H1 (cell line): Measurements from ENCODE around the gene CDCA5.

Experiments used
- CTCF ChIP-seq, 3 experiments: IDR thresholded peaks; 1 replicate in 2 of 3; 2 replicates in 1 of 3; pipeline versions ENCODE4 v1.5.1 to v1.6.1; 2011; ENCODE audit warnings: low read length in 3 of 3, mild to moderate bottlenecking in 3 of 3, inconsistent platforms in 2 of 3, low read depth in 1 of 3, moderate library complexity in 1 of 3; ENCODE audit not compliant: insufficient read depth in 1 of 3; ENCODE audit errors: control extremely low read depth in 1 of 3
- FOSL1 ChIP-seq: IDR thresholded peaks from 2 replicates; pipeline ENCODE4 v1.6.1; 2011; ENCODE audit warnings: mild to moderate bottlenecking, low read depth, low read length, moderate library complexity; ENCODE audit not compliant: insufficient read depth
- GABPA ChIP-seq: IDR thresholded peaks from 2 replicates; pipeline ENCODE4 v1.6.1; 2011; ENCODE audit warnings: mild to moderate bottlenecking, low read length, moderate library complexity, borderline replicate concordance; ENCODE audit not compliant: insufficient read depth
- POLR2AphosphoS5 ChIP-seq: IDR thresholded peaks from 2 replicates; pipeline ENCODE4 v1.6.1; 2011; ENCODE audit warnings: low read depth, low read length
- YY1 ChIP-seq: IDR thresholded peaks from 2 replicates; pipeline ENCODE4 v1.6.1; 2011; ENCODE audit warnings: low read depth, mild to moderate bottlenecking, low read length
- ZNF274 ChIP-seq: IDR thresholded peaks from 2 replicates; pipeline ENCODE4 v1.7.0; 2012; ENCODE audit warnings: low read length, borderline replicate concordance; ENCODE audit errors: extremely low read depth

DNA sequence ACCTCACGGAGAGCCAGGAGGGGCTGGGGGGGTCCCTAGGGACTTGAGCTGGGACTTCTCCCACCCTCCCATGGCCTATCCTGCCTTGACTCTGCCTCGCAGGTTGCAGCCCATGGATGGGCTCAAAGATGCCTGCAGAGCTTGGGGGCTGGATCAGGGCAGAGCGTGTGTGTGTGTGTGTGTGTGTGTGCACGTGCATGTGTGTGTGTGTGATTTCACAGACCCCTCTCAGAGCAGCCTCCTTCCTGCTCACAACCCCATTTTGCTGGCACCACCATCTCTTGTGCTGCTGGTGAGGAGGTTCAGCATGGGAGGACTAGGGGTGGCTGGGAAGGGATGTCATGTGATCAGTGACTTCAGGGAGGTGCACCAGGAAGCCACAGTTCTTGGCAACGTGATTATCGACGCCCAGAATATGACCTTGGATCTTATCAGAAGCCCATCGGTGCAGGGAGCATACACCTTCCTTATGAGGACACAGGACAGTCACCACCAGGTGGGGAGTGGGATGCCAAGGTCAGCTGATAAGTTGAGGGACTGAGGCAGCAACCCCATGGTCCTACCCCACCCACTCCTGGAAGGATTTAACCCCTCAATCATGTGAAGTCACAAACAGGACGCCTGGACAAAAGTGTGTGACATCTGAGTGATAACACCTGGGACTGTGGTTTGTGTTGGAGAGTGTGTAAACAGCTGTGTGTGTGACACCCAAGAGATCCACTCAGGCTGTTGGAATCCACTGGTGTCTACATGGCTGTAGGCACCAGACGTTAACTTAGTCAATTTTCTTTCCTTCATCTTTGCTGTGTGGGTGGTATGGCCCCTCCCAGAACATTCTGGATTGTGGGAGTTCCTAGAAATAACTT is 23.6 kb downstream of the CDCA5 start:
- TF ChIP-seq YY1 (no peak), CTCF (IDR thresholded peaks at IDR 0.05; ENCODE audit: control extremely low read depth in 1 of 3, insufficient read depth in 1 of 3, low read depth in 1 of 3, low read length in 3 of 3) (no peak), POLR2AphosphoS5 (no peak), GABPA (no peak), ZNF274 (no peak), FOSL1 (no peak)
